Loucy (cell line): ENCODE measurements around the gene H2AZ2.
"Not testable (repeated sequence)": the region's sequence is repeated elsewhere in the genome, so short reads cannot be mapped to it uniquely, and the experiment has no call there.

Experiments
- H2AFZ ChIP-seq: fragments of 200-600 bp; sonication (generic); 2 replicates; pipeline ENCODE4 v1.6.0; 2016; ENCODE audit warnings: antibody characterized with exemption, mild to moderate bottlenecking, low read length, moderate library complexity
- H3F3A ChIP-seq: fragments of 200-600 bp; 2 replicates; pipeline ENCODE4 v1.6.0; 2016; ENCODE audit warnings: antibody characterized with exemption, low read depth, mild to moderate bottlenecking
- H3K27me3 ChIP-seq: fragments of 200-600 bp; sonication (generic); 2 replicates; pipeline ENCODE4 v1.6.1; 2014; ENCODE audit warnings: low read length, mild to moderate bottlenecking; ENCODE audit not compliant: insufficient read depth, poor library complexity, severe bottlenecking
- H3K36me3 ChIP-seq: fragments of 200-600 bp; sonication (generic); 2 replicates; pipeline ENCODE4 v1.6.1; 2016; ENCODE audit warnings: low read length; ENCODE audit not compliant: insufficient read depth
- H3K4me1 ChIP-seq: fragments of 200-600 bp; sonication (generic); 2 replicates; pipeline ENCODE4 v1.5.1; 2014; ENCODE audit warnings: low read length, mild to moderate bottlenecking; ENCODE audit not compliant: insufficient read depth, poor library complexity, severe bottlenecking
- H3K4me2 ChIP-seq: fragments of 200-600 bp; sonication (generic); 2 replicates; pipeline ENCODE4 v1.6.0; 2014; ENCODE audit warnings: antibody characterized with exemption, low read length, low read depth, mild to moderate bottlenecking; ENCODE audit not compliant: poor library complexity, severe bottlenecking
- H3K4me3 ChIP-seq: fragments of 200-600 bp; sonication (generic); 2 replicates; pipeline ENCODE4 v1.5.1; 2014; ENCODE audit warnings: low read length, mild to moderate bottlenecking, mixed read lengths; ENCODE audit not compliant: poor library complexity, severe bottlenecking
- H3K79me2 ChIP-seq: fragments of 200-600 bp; sonication (generic); 2 replicates; pipeline ENCODE4 v1.6.1; 2014; ENCODE audit warnings: low read length; ENCODE audit not compliant: insufficient read depth
- H3K9ac ChIP-seq: fragments of 200-600 bp; sonication (generic); 2 replicates; pipeline ENCODE4 v1.6.0; 2014; ENCODE audit warnings: mild to moderate bottlenecking, low read depth, low read length, moderate library complexity; ENCODE audit not compliant: poor library complexity, severe bottlenecking
- H3K9me2 ChIP-seq: fragments of 200-600 bp; sonication (generic); replicated peaks from 2 replicates; pipeline ENCODE4 v1.6.1; 2016; ENCODE audit warnings: low read depth, low read length, mixed read lengths
- H3K9me3 ChIP-seq: fragments of 200-600 bp; sonication (generic); 2 replicates; pipeline ENCODE4 v1.6.1; 2014; ENCODE audit warnings: mild to moderate bottlenecking, antibody characterized with exemption, low read length, low read depth; ENCODE audit not compliant: insufficient read depth
- H4K20me1 ChIP-seq: fragments of 200-600 bp; sonication (generic); 2 replicates; pipeline ENCODE4 v1.6.0; 2014; ENCODE audit warnings: antibody characterized with exemption, low read length, mild to moderate bottlenecking; ENCODE audit not compliant: insufficient read depth, poor library complexity, severe bottlenecking
- EZH2phosphoT487 ChIP-seq: fragments of 200-600 bp; IDR thresholded peaks from 2 replicates; pipeline ENCODE4 v1.6.1; 2018; ENCODE audit warnings: antibody characterized with exemption, mild to moderate bottlenecking, moderate library complexity, borderline replicate concordance
- TF ChIP-seq, protein P1 (sequence below): fragments of 200-600 bp; sonication (generic); conservative IDR thresholded peaks from 2 replicates; pipeline ENCODE4 v1.5.1; 2014; ENCODE audit warnings: mild to moderate bottlenecking, antibody characterized with exemption, low read length

Gene H2AZ2

DNA sequence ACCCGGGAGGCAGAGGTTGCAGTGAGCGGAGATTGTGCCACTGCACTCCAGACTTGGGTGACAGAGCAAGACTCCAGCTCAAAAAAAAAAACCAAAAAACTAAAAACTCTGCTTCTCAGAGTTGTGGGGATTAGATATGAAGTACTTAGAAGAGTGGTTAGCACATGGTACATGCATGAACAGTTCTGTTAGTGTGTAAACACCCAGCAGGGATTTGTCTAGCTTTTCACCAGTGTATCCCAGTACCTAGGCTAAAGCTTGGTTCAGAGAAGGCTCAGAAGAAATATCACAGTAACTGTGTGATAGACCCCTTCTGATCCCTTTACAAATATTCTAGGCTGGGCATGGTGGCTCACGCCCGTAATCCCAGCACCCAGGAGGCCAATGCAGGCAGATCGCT lies 41.9 kb downstream of the H2AZ2 start:
- no peak overlapping the region for H3K4me2 ChIP-seq
- H2AFZ ChIP-seq = no peak overlapping the region
- peaks cover 6% of the 10 kb centered on the region; the same call in 1 of the 2 replicates for H3F3A ChIP-seq
- no peaks in the 10 kb centered on the region for H3K27me3 ChIP-seq
- TF ChIP-seq EZH2phosphoT487 = no peak
- TF ChIP-seq, protein P1, sequence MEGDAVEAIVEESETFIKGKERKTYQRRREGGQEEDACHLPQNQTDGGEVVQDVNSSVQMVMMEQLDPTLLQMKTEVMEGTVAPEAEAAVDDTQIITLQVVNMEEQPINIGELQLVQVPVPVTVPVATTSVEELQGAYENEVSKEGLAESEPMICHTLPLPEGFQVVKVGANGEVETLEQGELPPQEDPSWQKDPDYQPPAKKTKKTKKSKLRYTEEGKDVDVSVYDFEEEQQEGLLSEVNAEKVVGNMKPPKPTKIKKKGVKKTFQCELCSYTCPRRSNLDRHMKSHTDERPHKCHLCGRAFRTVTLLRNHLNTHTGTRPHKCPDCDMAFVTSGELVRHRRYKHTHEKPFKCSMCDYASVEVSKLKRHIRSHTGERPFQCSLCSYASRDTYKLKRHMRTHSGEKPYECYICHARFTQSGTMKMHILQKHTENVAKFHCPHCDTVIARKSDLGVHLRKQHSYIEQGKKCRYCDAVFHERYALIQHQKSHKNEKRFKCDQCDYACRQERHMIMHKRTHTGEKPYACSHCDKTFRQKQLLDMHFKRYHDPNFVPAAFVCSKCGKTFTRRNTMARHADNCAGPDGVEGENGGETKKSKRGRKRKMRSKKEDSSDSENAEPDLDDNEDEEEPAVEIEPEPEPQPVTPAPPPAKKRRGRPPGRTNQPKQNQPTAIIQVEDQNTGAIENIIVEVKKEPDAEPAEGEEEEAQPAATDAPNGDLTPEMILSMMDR = no peak
- no peaks in the 10 kb centered on the region for H3K9me3 ChIP-seq
- peaks cover 20% of the 10 kb centered on the region for H4K20me1 ChIP-seq
- H3K79me2 ChIP-seq = peaks cover 16% of the 10 kb centered on the region
- H3K4me3 ChIP-seq = no peak overlapping the region
- no peaks in the 10 kb centered on the region for H3K9me2 ChIP-seq
- H3K9ac ChIP-seq = no peak overlapping the region
- H3K4me1 ChIP-seq = no peaks in the 10 kb centered on the region
- peaks cover 28% of the 10 kb centered on the region for H3K36me3 ChIP-seq

DNA sequence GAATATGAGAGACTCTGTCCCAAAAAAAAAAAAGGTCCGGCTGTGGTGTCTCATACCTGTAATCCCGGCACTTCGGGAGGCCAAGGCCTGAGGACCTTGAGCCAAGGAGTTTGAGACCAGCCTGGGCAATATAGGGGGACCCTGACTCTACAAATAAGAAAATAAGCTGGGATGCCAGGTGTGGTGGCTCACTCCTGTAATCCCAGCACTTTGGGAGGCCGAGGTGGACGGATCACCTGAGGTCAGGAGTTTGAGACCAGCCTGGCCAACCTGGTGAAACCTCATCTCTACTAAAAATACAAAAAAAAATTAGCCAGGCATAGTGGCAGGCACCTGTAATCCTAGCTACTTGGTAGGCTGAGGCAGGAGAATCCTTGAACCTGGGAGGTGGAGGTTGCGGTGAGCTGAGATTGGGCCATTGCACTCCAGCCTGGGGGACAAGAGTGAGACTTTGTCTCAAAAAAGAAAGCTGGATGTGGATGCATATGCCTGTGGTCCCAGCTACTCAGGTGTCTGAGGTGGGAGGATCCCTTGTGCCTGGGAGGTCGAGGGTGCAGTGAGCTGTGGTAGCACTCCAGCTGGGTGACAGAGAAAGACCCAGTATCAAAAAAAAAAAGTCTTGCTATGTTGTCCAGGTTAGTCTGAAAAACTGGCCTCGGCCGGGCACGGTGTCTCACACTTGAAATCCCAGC lies 43.9 kb downstream of the H2AZ2 start:
- not testable (repeated sequence) for H3K4me3 ChIP-seq, H3K27me3 ChIP-seq, H3K9me2 ChIP-seq, H2AFZ ChIP-seq, H3K9ac ChIP-seq, H3K9me3 ChIP-seq, H3K4me2 ChIP-seq, H3F3A ChIP-seq
- peaks cover 38% of the 10 kb centered on the region for H4K20me1 ChIP-seq
- peaks cover 36% of the 10 kb centered on the region for H3K79me2 ChIP-seq
- peaks cover 13% of the 10 kb centered on the region for H3K4me1 ChIP-seq
- peaks cover 47% of the 10 kb centered on the region for H3K36me3 ChIP-seq

DNA sequence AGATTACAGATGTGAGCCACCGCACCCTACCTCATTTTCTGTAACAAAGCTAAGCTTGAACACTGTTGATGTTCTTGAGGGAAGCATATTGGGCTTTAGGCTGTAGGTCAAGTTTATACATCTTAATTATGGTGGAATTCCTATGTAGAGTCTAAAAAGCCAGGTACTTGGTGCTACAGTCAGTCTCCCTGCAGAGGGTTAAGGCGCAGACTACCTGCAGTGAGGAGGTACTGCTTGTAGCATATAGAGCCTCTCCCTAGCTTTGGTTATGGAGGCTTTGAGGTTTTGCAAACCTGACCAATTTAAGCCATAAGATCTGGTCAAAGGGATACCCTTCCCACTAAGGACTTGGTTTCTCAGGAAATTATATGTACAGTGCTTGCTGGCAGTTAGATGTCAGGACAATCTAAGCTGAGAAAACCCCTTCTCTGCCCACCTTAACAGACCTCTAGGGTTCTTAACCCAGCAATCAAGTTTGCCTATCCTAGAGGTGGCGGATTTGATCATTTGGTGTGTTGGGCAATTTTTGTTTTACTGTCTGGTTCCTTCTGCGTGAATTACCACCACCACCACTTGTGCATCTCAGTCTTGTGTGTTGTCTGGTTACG lies 45.4 kb downstream of the H2AZ2 start:
- Histone ChIP-seq H3K9ac (no peak overlapping the region), H3K27me3 (no peaks in the 10 kb centered on the region), H3K9me3 (no peaks in the 10 kb centered on the region), H3F3A (peaks cover 6% of the 10 kb centered on the region; the same call in 1 of the 2 replicates), H3K4me2 (peak overlapping the region; percentile 26), H3K4me1 (peaks cover 26% of the 10 kb centered on the region), H3K79me2 (peaks cover 51% of the 10 kb centered on the region), H3K4me3 (no peak overlapping the region), H4K20me1 (peaks cover 53% of the 10 kb centered on the region), H3K36me3 (peaks cover 60% of the 10 kb centered on the region), H3K9me2 (no peaks in the 10 kb centered on the region), H2AFZ (no peak overlapping the region)
- TF ChIP-seq, protein P1 = no peak
- no peak for TF ChIP-seq EZH2phosphoT487
